Smooth muscle cell (in vitro differentiated cells): ENCODE results near the gene SPEN. TPM values are rescaled to one million over a fixed set of nuclear protein-coding genes. Genes with fewer than 3 reads are reported as not detected.

ENCODE experiments used
- DNase-seq: peaks from one replicate; lab custom pipeline; 2025; ENCODE audit not compliant: unreplicated experiment; lab: John Stamatoyannopoulos, UW
- H2AFZ ChIP-seq: fragments of 200-600 bp; sonication (generic); 2 replicates; pipeline ENCODE4 v1.6.0; 2016; ENCODE audit warnings: antibody characterized with exemption, low read depth, mild to moderate bottlenecking
- H3F3A ChIP-seq: fragments of 200-600 bp; sonication (generic); 2 replicates; pipeline ENCODE4 v1.6.0; 2017; ENCODE audit warnings: antibody characterized with exemption, low read depth
- H3K27ac ChIP-seq: fragments of 200-600 bp; sonication (generic); 2 replicates; pipeline ENCODE4 v1.5.1; 2016; ENCODE audit warnings: low read depth, mild to moderate bottlenecking
- H3K27me3 ChIP-seq: fragments of 200-600 bp; sonication (generic); 2 replicates; pipeline ENCODE4 v1.6.1; 2016; ENCODE audit warnings: low read depth, mild to moderate bottlenecking
- H3K36me3 ChIP-seq: fragments of 200-600 bp; sonication (generic); 2 replicates; pipeline ENCODE4 v1.5.1; 2016; ENCODE audit warnings: low read depth
- H3K4me1 ChIP-seq: fragments of 200-600 bp; sonication (generic); 2 replicates; pipeline ENCODE4 v1.5.1; 2016; ENCODE audit warnings: low read depth
- H3K4me2 ChIP-seq: fragments of 200-600 bp; sonication (generic); 2 replicates; pipeline ENCODE4 v1.6.0; 2016; ENCODE audit warnings: mild to moderate bottlenecking
- H3K4me3 ChIP-seq: fragments of 200-600 bp; sonication (generic); 2 replicates; pipeline ENCODE4 v1.5.1; 2016; ENCODE audit warnings: mild to moderate bottlenecking
- H3K79me2 ChIP-seq: fragments of 200-600 bp; sonication (generic); 2 replicates; pipeline ENCODE4 v1.6.0; 2016; ENCODE audit warnings: low read depth, mild to moderate bottlenecking
- H3K9ac ChIP-seq: fragments of 200-600 bp; sonication (generic); 2 replicates; pipeline ENCODE4 v1.6.0; 2016; ENCODE audit warnings: low read depth
- H3K9me3 ChIP-seq: fragments of 200-600 bp; sonication (generic); replicated peaks from 2 replicates; pipeline ENCODE4 v1.5.1; 2016; ENCODE audit warnings: low read depth
- H4K20me1 ChIP-seq: fragments of 200-600 bp; sonication (generic); 2 replicates; pipeline ENCODE4 v1.6.0; 2016; ENCODE audit warnings: low read depth
- WGBS: methylation state at CpG from one replicate; pipeline ENCODE4 v1.1.7; 2016; ENCODE audit warnings: low lambda C conversion rate; 5-methylcytosine and 5-hydroxymethylcytosine counted together
- polyA plus RNA-seq: library from polyadenylated mRNA; unstranded; fragments of >200 nt; fragmentation: Nextera tagmentation; extraction: Ambion mirVana; gene quantifications from 2 replicates; pipeline ENCODE4 v1.2.1, GENCODE V29; 2016
- total RNA-seq: library from RNA; depleted of rRNA; stranded (reverse); fragments of >200 nt; gene quantifications from 2 replicates; pipeline ENCODE4 v1.2.3, GENCODE V29; 2014
- TF ChIP-seq, protein P1 (sequence below): fragments of 200-600 bp; sonication (generic); IDR thresholded peaks from 2 replicates; pipeline ENCODE4 v1.5.1; 2017; ENCODE audit warnings: borderline replicate concordance, mild to moderate bottlenecking, antibody characterized with exemption; ENCODE audit not compliant: insufficient read depth, poor library complexity, severe bottlenecking

SPEN gene
- total and polyA plus RNA-seq, 2 experiments from 2014 or later, result 10.6 to 28.7 TPM

- Histone ChIP-seq H2AFZ (no peak overlapping the region), H3F3A (peaks cover 53% of the 10 kb centered on the region), H3K4me3 (no peak overlapping the region), H3K27ac (peak overlapping the region; percentile 100), H4K20me1 (peaks cover 33% of the 10 kb centered on the region), H3K27me3 (no peaks in the 10 kb centered on the region), H3K4me2 (peak overlapping the region; percentile 81), H3K79me2 (peaks cover 47% of the 10 kb centered on the region), H3K9me3 (no peaks in the 10 kb centered on the region), H3K4me1 (peaks cover 55% of the 10 kb centered on the region), H3K9ac (peak overlapping the region; percentile 87), H3K36me3 (no peaks in the 10 kb centered on the region)
- DNase-seq, result peak; percentile 50
- TF ChIP-seq, protein P1, sequence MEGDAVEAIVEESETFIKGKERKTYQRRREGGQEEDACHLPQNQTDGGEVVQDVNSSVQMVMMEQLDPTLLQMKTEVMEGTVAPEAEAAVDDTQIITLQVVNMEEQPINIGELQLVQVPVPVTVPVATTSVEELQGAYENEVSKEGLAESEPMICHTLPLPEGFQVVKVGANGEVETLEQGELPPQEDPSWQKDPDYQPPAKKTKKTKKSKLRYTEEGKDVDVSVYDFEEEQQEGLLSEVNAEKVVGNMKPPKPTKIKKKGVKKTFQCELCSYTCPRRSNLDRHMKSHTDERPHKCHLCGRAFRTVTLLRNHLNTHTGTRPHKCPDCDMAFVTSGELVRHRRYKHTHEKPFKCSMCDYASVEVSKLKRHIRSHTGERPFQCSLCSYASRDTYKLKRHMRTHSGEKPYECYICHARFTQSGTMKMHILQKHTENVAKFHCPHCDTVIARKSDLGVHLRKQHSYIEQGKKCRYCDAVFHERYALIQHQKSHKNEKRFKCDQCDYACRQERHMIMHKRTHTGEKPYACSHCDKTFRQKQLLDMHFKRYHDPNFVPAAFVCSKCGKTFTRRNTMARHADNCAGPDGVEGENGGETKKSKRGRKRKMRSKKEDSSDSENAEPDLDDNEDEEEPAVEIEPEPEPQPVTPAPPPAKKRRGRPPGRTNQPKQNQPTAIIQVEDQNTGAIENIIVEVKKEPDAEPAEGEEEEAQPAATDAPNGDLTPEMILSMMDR, result no peak
- 22% methylated on average over 10 of the region's 10 CpGs for WGBS
These were observed 103.3 kb downstream of the SPEN start for GRCh38 chr1:15950763-15951295.

DNA sequence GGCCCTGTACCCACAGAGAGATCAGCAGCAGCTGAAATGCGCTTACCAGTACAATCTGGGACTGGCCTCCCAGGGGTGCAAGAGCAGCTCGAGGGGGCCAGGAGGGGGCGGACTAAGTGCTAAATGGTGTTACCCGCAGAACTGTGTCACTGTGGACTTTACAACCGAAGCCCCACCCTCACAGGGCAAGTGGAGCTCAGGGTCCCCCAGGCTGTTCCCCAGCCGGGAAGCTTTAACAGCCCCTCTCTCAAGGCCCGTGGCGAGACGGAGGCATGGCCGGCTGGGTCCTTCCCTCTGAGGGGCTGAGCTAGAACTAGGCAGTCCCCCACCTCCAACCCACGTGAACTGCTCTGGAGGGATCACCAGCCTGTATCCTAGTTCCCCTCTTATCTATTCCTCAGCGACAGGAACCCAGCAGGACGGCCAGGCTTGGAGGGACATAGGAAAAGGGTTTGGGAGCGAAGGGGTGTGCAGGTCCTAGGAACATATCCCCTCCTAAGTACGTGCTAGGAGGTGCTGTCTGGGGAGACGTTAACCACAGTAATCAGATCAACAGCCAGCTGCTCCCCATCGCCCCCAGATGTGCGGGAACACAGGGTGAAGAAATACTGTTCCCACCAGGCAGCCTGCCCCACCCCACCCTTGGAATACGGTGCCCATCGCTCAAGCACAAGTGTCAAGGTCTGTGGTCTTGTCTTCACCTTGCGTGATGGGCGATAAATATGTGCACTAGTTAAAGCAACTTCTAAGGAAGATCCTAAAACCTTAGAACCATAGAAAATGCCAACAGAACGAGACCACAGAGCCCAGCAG lies 104.0 kb downstream of the SPEN start:
- Histone ChIP-seq H2AFZ (no peak overlapping the region), H3K79me2 (peaks cover 47% of the 10 kb centered on the region), H3F3A (peaks cover 57% of the 10 kb centered on the region), H3K9ac (peak overlapping the region; percentile 81), H4K20me1 (peaks cover 35% of the 10 kb centered on the region), H3K4me3 (no peak overlapping the region), H3K9me3 (no peaks in the 10 kb centered on the region), H3K27me3 (no peaks in the 10 kb centered on the region), H3K4me1 (peaks cover 55% of the 10 kb centered on the region), H3K27ac (peak overlapping the region; percentile 100), H3K4me2 (peak overlapping the region; percentile 81), H3K36me3 (no peaks in the 10 kb centered on the region)
- 55% methylated on average over 19 of the region's 23 CpGs for WGBS
- TF ChIP-seq, protein P1, result no peak
- DNase-seq, result peak; percentile 50

DNA sequence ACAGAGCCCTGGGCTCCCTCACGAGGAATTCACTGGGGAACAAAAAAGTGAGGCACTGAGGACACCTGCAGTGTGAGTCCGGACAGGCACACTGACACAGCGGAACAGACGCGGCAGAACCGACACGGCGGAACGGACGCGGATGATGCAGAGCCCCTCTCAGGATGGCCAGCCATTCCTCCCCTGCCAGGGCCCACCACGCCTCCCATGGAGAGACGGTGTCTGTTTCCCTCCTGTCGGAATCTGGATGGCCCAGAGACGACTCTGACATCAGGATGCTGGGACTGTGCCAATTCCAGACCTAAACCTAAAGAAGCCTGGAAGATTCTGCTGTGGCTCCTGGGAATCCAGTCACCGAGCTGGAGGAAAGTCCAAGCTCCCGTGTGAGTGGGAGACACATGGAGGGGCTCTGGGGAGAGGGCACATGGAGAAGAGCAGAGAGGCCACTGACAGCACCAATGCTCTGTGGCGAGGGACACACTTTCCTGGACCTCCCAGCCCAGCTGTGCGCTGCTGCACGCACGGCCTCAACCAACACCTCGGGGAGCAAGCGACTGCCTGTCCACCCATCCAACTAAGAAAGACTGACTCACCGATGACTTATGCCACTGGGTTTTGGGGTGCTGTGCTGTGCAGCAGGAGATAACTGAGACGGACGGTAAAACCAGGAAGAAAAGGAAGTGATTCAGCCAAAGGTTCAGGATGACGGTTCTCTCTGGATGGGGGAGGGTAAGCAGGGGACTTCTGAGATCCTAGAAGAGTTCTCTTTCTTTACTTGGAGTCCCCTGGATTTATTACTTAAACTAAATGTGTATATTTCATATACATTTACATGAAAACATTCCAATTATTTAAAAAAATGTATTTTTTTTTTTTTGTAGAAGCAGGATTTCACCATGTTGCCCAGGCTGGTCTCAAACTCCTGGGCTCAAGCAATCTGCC lies 105.1 kb downstream of the SPEN start:
- H3K4me3 ChIP-seq, result no peak overlapping the region
- no peaks in the 10 kb centered on the region for H3K9me3 ChIP-seq
- peak overlapping the region; percentile 100 for H3K27ac ChIP-seq
- peak overlapping the region; percentile 81 for H3K4me2 ChIP-seq
- H3K4me1 ChIP-seq, result peaks cover 55% of the 10 kb centered on the region
- H3K79me2 ChIP-seq, result peaks cover 45% of the 10 kb centered on the region
- DNase-seq, result peak; percentile 30
- H3F3A ChIP-seq, result peaks cover 54% of the 10 kb centered on the region
- H3K27me3 ChIP-seq, result no peaks in the 10 kb centered on the region
- H4K20me1 ChIP-seq, result peaks cover 29% of the 10 kb centered on the region
- 38% methylated on average over 27 of the region's 27 CpGs for WGBS
- peak overlapping the region; percentile 81 for H3K9ac ChIP-seq
- TF ChIP-seq, protein P1, result no peak
- no peaks in the 10 kb centered on the region for H3K36me3 ChIP-seq
- H2AFZ ChIP-seq, result no peak overlapping the region
